Neural crest cell (in vitro differentiated cells): ENCODE measurements around the gene CYP11A1. TPM values are rescaled to one million over a fixed set of nuclear protein-coding genes. Genes with fewer than 3 reads are reported as not detected.

Source experiments
- DNase-seq: peaks from one replicate; pipeline ENCODE4 v3.0.0; 2021; ENCODE audit warnings: low read depth, mixed read lengths, low spot score
- H3K27ac Mint-ChIP-seq: one replicate; pipeline ENCODE4 v1.8.0; 2021; ENCODE audit warnings: mild to moderate bottlenecking, mixed read lengths; ENCODE audit not compliant: unreplicated experiment
- H3K27me3 Mint-ChIP-seq: 2 replicates; pipeline ENCODE4 v1.8.0; 2021; ENCODE audit warnings: low read depth, mild to moderate bottlenecking, mixed read lengths
- H3K36me3 Mint-ChIP-seq: 2 replicates; pipeline ENCODE4 v1.8.0; 2021; ENCODE audit warnings: low read depth, mild to moderate bottlenecking, mixed read lengths
- H3K4me1 Mint-ChIP-seq: 2 replicates; pipeline ENCODE4 v1.8.0; 2021; ENCODE audit warnings: mixed read lengths
- H3K4me3 Mint-ChIP-seq: one replicate; pipeline ENCODE4 v1.8.0; 2021; ENCODE audit warnings: mild to moderate bottlenecking, mixed read lengths
- H3K9me3 Mint-ChIP-seq: 2 replicates; pipeline ENCODE4 v1.8.0; 2021; ENCODE audit warnings: mixed read lengths
- CTCF ChIP-seq: fragments of 200-600 bp; sonication (generic); conservative IDR thresholded peaks from 2 replicates; pipeline ENCODE4 v1.5.0; 2021; ENCODE audit warnings: antibody characterized with exemption, mild to moderate bottlenecking
- total RNA-seq: library from RNA; stranded (reverse); gene quantifications from 2 replicates; pipeline ENCODE4 v1.2.1, GENCODE V29; 2021

The CYP11A1 gene
- total RNA-seq, 1 donor from 2014 or later, result 0.77 TPM

GRCh38 chr15:74385733-74386132 is 18.3 kb upstream of the CYP11A1 start:
- Mint-ChIP-seq H3K4me1 (peaks cover 3% of the 10 kb centered on the region), H3K9me3 (no peaks in the 10 kb centered on the region), H3K36me3 (no peaks in the 10 kb centered on the region), H3K4me3 (no peak overlapping the region), H3K27ac (no peak overlapping the region), H3K27me3 (no peaks in the 10 kb centered on the region)
- TF ChIP-seq CTCF, result no peak
- no peak for DNase-seq

GRCh38 chr15:74384881-74385643 is 17.6 kb upstream of the CYP11A1 start:
- Mint-ChIP-seq H3K27me3 (no peaks in the 10 kb centered on the region), H3K4me1 (no peaks in the 10 kb centered on the region), H3K27ac (peak overlapping the region; percentile 35), H3K9me3 (no peaks in the 10 kb centered on the region), H3K4me3 (no peak overlapping the region), H3K36me3 (no peaks in the 10 kb centered on the region)
- TF ChIP-seq CTCF, result no peak
- no peak for DNase-seq

DNA sequence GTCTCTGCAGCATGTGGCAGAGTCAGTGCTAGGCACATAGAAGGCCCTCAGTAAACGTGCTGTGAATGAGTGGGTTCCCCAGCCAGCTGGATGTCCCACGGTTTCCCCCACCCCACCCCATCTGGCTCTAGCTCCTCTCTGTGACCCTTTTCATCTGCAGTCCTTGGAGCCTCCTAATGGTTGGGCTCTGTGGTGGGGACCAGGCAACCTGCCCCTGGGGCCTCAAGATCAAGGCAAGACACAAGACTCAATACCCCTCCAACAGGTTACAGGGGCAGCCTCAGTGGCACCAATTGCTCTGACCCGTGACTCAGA is 17.1 kb upstream of the CYP11A1 start:
- no peaks in the 10 kb centered on the region for H3K36me3 Mint-ChIP-seq
- no peak for TF ChIP-seq CTCF
- DNase-seq, result no peak
- no peak overlapping the region for H3K27ac Mint-ChIP-seq
- H3K9me3 Mint-ChIP-seq, result no peaks in the 10 kb centered on the region
- H3K27me3 Mint-ChIP-seq, result no peaks in the 10 kb centered on the region
- no peak overlapping the region for H3K4me3 Mint-ChIP-seq
- H3K4me1 Mint-ChIP-seq, result no peaks in the 10 kb centered on the region

DNA sequence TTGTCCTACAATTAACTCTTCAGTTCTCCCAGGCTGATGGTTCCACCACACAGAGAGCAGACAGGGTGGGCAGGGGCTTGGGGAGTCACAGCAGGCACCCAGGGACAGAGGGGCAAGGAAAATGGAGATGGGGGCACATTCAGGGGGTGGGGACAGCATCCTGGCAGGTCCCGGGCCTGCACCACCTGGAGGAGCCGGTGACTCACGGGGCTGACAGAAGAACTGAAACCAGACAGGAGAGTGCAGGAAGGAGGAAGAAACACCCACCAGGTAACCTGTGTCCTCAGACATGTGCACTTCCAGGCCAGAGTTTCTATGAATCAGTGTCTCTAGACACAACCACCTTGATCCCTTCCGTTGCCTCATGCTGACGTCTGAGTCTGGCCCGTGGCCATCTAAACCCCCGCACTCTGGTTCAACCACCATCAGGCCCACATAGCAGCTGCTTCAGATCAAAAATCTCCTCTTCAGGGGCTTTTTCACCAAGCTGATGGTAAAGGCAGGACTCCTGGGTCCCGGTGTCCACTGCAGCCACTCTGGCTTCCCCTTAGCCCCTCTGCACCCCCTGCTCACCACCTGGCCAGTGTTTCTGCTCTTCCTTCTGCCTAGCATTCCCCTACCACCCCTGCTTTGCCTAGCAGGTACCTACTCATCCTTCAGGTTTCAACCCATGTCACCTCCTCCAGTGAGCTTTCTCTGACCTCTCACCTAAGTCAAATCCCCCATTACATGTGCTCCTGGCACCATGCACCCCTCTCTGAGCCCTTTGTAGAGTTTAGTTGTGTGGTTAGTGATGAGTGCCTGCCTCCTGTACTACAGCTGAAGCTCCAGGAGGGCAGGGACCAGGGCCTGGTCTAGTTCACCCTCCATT is 16.5 kb upstream of the CYP11A1 start:
- Mint-ChIP-seq H3K9me3 (no peaks in the 10 kb centered on the region), H3K4me3 (no peak overlapping the region), H3K27ac (no peak overlapping the region), H3K27me3 (peaks cover 2% of the 10 kb centered on the region), H3K36me3 (no peaks in the 10 kb centered on the region), H3K4me1 (no peaks in the 10 kb centered on the region)
- no peak for TF ChIP-seq CTCF
- no peak for DNase-seq

DNA sequence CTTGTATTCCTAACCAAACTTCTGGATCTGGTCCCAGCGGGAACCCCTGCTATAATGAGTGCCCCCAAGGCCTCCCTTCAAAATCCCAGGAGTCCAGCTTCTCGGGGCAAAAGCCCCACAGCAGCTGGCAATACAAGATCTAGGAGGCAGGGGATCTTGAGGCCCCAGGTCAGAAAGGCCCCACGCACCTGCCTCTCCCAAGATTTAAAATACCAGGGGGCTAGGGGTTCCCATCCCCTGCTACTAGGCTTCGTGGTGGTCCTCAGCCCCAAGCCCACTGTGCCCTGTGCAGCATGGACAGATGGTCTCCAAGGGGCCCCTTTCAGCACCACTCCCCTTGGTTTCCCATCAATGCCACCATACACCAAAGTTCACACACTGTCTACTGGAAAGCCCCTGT is 15.8 kb upstream of the CYP11A1 start:
- Mint-ChIP-seq H3K36me3 (no peaks in the 10 kb centered on the region), H3K9me3 (no peaks in the 10 kb centered on the region), H3K4me3 (no peak overlapping the region), H3K27me3 (peaks cover 4% of the 10 kb centered on the region), H3K27ac (no peak overlapping the region), H3K4me1 (no peaks in the 10 kb centered on the region)
- DNase-seq, result no peak
- no peak for TF ChIP-seq CTCF
